ENCODE measurements around the gene ITPA.
A peak's percentile ranks its signal among the peaks of the same experiment; 100 is the strongest.
"Not testable (repeated sequence)": the region's sequence is repeated elsewhere in the genome, so short reads cannot be mapped to it uniquely, and the experiment has no call there.

ITPA gene

GRCh38 chr20:3174442-3175261 is 34.6 kb upstream of the ITPA start:
- no peak for DNase-seq (ENCODE audit: low read depth)
- peak overlapping the region; percentile 58; the same call in 1 of the 2 replicates for H3K4me3 ChIP-seq (ENCODE audit: low read depth, low read length)
- no peak for TF ChIP-seq CTCF (IDR thresholded peaks at IDR 0.05; ENCODE audit: insufficient read depth, low read depth, low read length, missing control alignments)

GRCh38 chr20:3175270-3175669 is 34.0 kb upstream of the ITPA start:
- no peak overlapping the region for H3K4me3 ChIP-seq (ENCODE audit: low read depth, low read length)
- TF ChIP-seq CTCF (IDR thresholded peaks at IDR 0.05; ENCODE audit: insufficient read depth, low read depth, low read length, missing control alignments): no peak
- DNase-seq (ENCODE audit: low read depth): no peak

GRCh38 chr20:3177746-3178485 is 31.4 kb upstream of the ITPA start:
- DNase-seq (ENCODE audit: low read depth): no peak
- no peak overlapping the region for H3K4me3 ChIP-seq (ENCODE audit: low read depth, low read length)
- no peak for TF ChIP-seq CTCF (IDR thresholded peaks at IDR 0.05; ENCODE audit: insufficient read depth, low read depth, low read length, missing control alignments)

GRCh38 chr20:3180319-3180718 is 29.0 kb upstream of the ITPA start:
- no peak overlapping the region for H3K4me3 ChIP-seq (ENCODE audit: low read depth, low read length)
- TF ChIP-seq CTCF (IDR thresholded peaks at IDR 0.05; ENCODE audit: insufficient read depth, low read depth, low read length, missing control alignments): no peak
- DNase-seq (ENCODE audit: low read depth): no peak

- DNase-seq (ENCODE audit: low read depth): no peak
- TF ChIP-seq CTCF (IDR thresholded peaks at IDR 0.05; ENCODE audit: insufficient read depth, low read depth, low read length, missing control alignments): no peak
- no peak overlapping the region for H3K4me3 ChIP-seq (ENCODE audit: low read depth, low read length)
Observed at GRCh38 chr20:3181270-3181669, 28.0 kb upstream of the ITPA start.

GRCh38 chr20:3182429-3182828 is 26.9 kb upstream of the ITPA start:
- not testable (repeated sequence) for DNase-seq (ENCODE audit: low read depth); H3K4me3 ChIP-seq (ENCODE audit: low read depth, low read length)

- no peak for DNase-seq (ENCODE audit: low read depth)
- H3K4me3 ChIP-seq (ENCODE audit: low read depth, low read length): no peak overlapping the region
- TF ChIP-seq CTCF (IDR thresholded peaks at IDR 0.05; ENCODE audit: insufficient read depth, low read depth, low read length, missing control alignments): no peak
Observed at GRCh38 chr20:3183896-3184612, 25.2 kb upstream of the ITPA start.

- H3K4me3 ChIP-seq (ENCODE audit: low read depth, low read length); DNase-seq (ENCODE audit: low read depth): not testable (repeated sequence)
Observed at GRCh38 chr20:3187861-3188260, 21.4 kb upstream of the ITPA start.
